GM21381 (cell line): ENCODE data around the gene ACVR1C.
"Not testable (repeated sequence)": the region's sequence is repeated elsewhere in the genome, so short reads cannot be mapped to it uniquely, and the experiment has no call there.

ENCODE experiments used
- ATAC-seq: cut with Tn5 transposase; IDR thresholded peaks from one replicate; pipeline ENCODE4 v1.9.1; 2021; ENCODE audit warnings: mild to moderate bottlenecking, moderate library complexity; ENCODE audit not compliant: unreplicated experiment

The ACVR1C gene

GRCh38 chr2:157587576-157587975 is 41.1 kb downstream of the ACVR1C start:
- ATAC-seq = no peak

DNA sequence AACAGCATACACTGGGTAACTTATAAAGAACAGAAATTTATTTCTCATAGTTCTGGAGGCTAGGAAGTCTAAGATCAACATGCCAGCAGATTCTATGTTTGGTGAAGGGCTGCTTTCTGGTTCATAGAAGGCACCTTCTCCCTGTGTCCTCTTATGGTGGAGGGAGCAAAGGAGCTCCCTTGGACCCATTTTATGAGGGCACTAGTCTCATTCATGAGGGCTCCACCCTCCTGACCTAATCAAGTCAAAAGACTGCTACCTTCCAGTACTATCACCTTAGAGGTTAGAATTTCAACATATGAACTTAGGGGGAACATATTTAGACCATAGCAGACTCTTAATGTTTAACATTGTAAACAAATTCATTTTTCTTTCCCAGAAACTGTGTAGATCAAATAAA is 54.5 kb downstream of the ACVR1C start:
- no peak for ATAC-seq

DNA sequence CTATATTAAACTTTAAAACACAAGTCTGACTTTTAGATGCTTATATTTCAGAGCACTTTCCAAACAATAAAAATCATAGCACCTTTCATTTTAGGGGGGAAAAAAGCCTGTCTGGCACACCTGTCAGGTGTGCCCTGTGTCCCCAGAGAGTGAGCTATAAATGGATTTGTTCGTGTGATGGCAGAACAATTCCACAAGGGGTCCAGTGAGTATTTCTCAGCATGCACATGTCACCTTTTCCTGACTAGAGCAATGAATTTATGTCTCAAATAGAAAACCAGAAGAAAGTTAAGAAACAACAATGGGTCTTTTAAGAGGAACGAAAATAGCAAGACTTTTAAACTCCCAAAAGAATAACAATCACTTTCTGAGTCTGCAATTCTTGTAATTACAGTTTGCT is 55.9 kb downstream of the ACVR1C start:
- ATAC-seq = no peak

- not testable (repeated sequence) for ATAC-seq
Measured at GRCh38 chr2:157566623-157567022, 62.0 kb downstream of the ACVR1C start.

DNA sequence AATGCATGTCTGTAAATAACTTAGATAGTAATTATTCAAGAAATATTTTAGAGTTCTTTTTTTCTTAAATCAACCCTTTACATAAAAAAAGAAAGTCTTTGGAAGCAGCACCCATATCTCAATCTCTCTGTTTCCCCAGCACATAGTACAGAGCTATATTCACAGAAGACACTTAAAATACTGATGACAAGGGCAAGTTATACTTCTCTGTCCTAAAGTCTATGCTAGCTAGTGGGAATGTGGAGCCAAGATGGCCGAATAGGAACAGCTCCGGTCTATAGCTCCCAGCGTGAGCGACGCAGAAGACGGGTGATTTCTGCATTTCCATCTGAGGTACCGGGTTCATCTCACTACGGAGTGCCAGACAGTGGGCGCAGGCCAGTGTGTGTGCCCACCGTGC is 62.6 kb downstream of the ACVR1C start:
- ATAC-seq = not testable (repeated sequence)

GRCh38 chr2:157565550-157565949 is 63.1 kb downstream of the ACVR1C start:
- no peak for ATAC-seq

DNA sequence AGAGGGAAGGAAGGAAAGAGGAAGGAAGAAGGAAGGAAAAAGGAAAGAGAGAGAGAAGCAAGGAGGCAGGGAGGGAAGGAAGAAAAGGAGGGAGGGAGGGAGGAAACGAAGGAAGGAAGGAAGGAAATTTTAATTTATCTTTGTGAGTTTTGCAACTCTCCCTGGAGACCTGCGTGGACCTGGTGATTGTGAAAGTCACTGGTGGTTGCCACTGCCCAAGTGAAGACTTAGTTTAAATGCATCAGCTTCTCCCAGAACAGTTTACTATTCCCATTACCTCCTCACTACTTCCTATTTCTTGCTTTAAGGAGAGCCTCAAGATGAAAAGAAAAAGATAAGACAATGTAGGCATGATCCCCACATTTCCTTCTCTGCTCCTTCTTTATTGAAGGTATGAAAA is 68.8 kb downstream of the ACVR1C start:
- ATAC-seq = no peak

GRCh38 chr2:157559461-157559860 is 69.2 kb downstream of the ACVR1C start:
- ATAC-seq = no peak

- no peak for ATAC-seq
Measured at GRCh38 chr2:157559061-157559460, 69.6 kb downstream of the ACVR1C start.

DNA sequence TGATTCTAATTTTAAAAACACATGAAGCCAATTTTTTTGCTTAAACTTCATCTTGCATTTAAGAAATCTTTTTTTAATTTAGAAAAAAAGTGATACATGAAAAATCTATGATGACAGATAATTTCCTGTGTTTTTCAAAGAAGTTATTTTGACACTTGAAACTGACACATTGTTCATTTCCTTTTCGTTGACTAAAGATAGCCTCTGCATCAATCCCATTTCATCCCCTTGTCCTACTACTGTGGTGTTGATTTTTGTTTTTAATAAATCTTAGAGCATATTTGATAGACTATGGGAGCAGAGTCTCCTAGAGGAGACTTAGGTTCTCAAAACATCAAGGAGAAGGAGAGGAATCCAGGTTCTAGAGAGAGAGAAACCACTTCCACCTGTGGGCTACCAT is 70.9 kb downstream of the ACVR1C start:
- no peak for ATAC-seq

- no peak for ATAC-seq
Measured at GRCh38 chr2:157540102-157540501, 88.6 kb downstream of the ACVR1C start.

- no peak for ATAC-seq
Measured at GRCh38 chr2:157538064-157538463, 90.6 kb downstream of the ACVR1C start.

DNA sequence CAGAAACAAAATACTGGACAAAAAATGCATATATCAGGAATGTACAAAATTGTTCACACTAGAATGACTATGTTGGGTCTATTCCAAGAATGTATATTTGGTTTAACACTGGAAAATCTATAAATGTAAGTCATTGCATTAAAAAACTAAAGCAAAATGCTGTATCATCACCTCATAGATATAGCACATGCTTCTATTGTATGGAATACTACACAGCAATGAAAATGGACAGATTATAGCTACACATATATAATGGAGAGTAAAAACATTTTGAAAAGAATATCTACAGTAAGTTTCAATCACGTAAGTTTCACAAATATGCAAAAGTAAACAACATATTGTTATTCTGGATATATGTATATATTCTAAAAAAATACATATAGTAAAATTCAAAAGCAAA is 91.8 kb downstream of the ACVR1C start:
- no peak for ATAC-seq

- no peak for ATAC-seq
Measured at GRCh38 chr2:157528963-157529751, 99.5 kb downstream of the ACVR1C start.

DNA sequence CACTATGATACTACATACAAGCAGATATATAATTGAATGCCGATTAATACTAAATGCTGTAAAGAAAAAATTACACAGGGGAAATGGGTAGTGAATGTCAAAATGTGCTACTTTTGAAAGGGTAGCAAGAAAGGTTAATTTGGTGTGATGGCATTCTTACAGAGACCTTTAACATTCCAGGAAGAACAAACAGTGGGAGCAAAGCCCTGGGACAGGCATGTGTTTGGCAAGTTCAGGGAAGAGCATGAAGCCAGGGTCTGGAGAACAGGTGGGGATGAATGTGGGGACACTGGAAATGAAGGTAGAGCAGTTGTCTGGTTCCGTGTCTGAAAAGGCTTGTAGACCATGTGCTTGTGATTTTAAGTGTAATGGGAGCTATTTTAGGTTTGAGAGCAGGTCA is 102.6 kb downstream of the ACVR1C start:
- no peak for ATAC-seq

- no peak for ATAC-seq
Measured at GRCh38 chr2:157523270-157524247, 105.1 kb downstream of the ACVR1C start.

DNA sequence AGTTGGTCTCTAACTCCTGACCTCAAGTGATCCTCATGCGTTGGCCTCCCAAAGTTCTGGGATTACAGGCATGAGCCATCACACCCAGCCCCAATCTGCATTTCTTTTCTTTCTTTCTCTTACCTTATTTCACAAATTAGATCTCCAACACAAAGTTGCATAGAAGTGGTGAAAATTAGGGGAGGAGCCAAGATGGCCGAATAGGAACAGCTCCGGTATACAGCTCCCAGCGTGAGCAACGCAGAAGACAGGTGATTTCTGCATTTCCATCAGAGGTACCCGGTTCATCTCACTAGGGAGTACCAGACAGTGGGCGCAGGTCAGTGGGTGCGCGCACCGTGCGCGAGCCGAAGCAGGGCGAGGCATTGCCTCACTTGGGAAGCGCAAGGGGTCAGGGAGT is 113.7 kb downstream of the ACVR1C start:
- ATAC-seq = not testable (repeated sequence)

DNA sequence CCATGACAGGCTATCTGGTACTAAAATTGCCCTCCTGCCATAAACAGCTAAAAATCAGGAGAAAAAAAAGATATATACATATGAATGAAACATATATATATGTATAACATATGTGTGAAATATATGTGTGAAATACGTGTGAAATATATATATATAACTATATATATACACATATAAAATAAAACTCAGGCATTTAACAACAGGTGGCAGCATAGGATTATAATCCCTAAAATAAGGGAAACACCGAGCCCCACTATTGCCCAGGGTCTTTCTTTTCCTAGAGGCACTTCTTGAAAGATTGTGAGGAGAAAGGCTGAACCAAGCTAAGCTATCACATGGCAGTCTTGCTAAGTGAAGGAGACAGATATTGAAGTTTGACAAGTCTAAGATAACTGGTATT is 118.9 kb downstream of the ACVR1C start:
- no peak for ATAC-seq

- ATAC-seq = no peak
Measured at GRCh38 chr2:157508676-157509075, 120.0 kb downstream of the ACVR1C start.

DNA sequence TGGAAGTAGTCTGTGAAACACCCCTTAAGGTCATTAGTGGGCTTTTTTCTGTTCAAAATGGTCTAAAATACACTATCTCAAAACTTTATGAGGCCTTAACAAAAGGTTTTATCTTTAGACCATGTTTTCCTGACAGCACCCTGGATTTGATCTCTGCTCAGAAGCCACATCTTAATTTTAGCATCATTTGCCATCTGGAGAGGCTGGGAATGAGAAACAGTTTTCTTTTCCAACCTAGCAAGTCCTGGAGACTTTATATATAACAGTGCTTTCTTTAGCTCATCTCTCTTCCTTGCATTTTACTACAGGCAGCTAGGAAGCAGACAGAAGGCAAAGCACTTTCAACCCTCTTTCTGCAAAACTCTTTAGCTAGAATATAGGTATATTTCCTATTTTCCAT is 122.1 kb downstream of the ACVR1C start:
- no peak for ATAC-seq

GRCh38 chr2:157504623-157505022 is 124.0 kb downstream of the ACVR1C start:
- ATAC-seq = no peak

- ATAC-seq = no peak
Measured at GRCh38 chr2:157501026-157501425, 127.6 kb downstream of the ACVR1C start.
